H1 (cell line): ENCODE data around the gene HLA-G. TPM values are rescaled to one million over a fixed set of nuclear protein-coding genes. Genes with fewer than 3 reads are reported as not detected.

Experiments
- CTCF ChIA-PET: fragments of 300-600 bp; sonication (Branson Sonifier 250); formaldehyde crosslinking; loops from one replicate; lab custom pipeline; 2021; ENCODE audit not compliant: partially characterized antibody; lab: Charles Lee
- POLR2A ChIA-PET: fragments of 300-600 bp; sonication (Branson Sonifier 250); formaldehyde crosslinking; loops from one replicate; lab custom pipeline; 2021; ENCODE audit warnings: inconsistent platforms; ENCODE audit not compliant: partially characterized antibody; lab: Charles Lee
- DNase-seq, 2 experiments: peaks; one replicate each; pipeline versions ENCODE4 v3.0.0 to v3.0.0-alpha.2; 2010 to 2022; ENCODE audit warnings: low spot score in 2 of 2, low read depth in 1 of 2, mixed read lengths in 1 of 2
- FAIRE-seq: peaks from 2 replicates; lab custom pipeline; 2011; peaks lifted over from hg19 to GRCh38; lab: Jason Lieb, UNC
- H2AFZ ChIP-seq: 2 replicates; pipeline ENCODE4 v1.8.1; 2012; ENCODE audit warnings: low read length, inconsistent platforms
- H2AK5ac ChIP-seq: 2 replicates; pipeline ENCODE4 v1.6.1; 2013; ENCODE audit warnings: low read depth, low read length
- H2BK120ac ChIP-seq: replicated peaks from 2 replicates; pipeline ENCODE3; 2013; ENCODE audit warnings: low read depth, low read length, inconsistent platforms
- H2BK12ac ChIP-seq: 2 replicates; pipeline ENCODE4 v1.6.1; 2013; ENCODE audit warnings: low read depth, low read length
- H2BK15ac ChIP-seq: 2 replicates; pipeline ENCODE4 v1.6.1; 2013; ENCODE audit warnings: low read length
- H2BK20ac ChIP-seq: 2 replicates; pipeline ENCODE4 v1.6.1; 2013; ENCODE audit warnings: low read length
- H2BK5ac ChIP-seq: 2 replicates; pipeline ENCODE4 v1.6.1; 2013; ENCODE audit warnings: low read depth, low read length
- H3K14ac ChIP-seq: 2 replicates; pipeline ENCODE4 v1.6.1; 2013; ENCODE audit warnings: inconsistent platforms; ENCODE audit not compliant: insufficient read length
- H3K18ac ChIP-seq: 2 replicates; pipeline ENCODE4 v1.6.1; 2013; ENCODE audit warnings: low read length; ENCODE audit errors: extremely low read depth
- H3K23ac ChIP-seq: 2 replicates; pipeline ENCODE4 v1.6.1; 2013; ENCODE audit warnings: inconsistent platforms; ENCODE audit not compliant: insufficient read length
- H3K23me2 ChIP-seq: 2 replicates; pipeline ENCODE4 v1.6.1; 2013; ENCODE audit warnings: low read depth, low read length
- H3K27ac ChIP-seq: 2 replicates; pipeline ENCODE4 v1.6.1; 2011; ENCODE audit warnings: low read depth, low read length, inconsistent platforms
- H3K27me3 ChIP-seq, 4 experiments: replicated peaks in 1 of 4; 1 replicate in 1 of 4; 2 replicates in 3 of 4; pipeline versions ENCODE4 v1.6.1 to v1.8.1; 2011 to 2013; ENCODE audit warnings: low read length in 3 of 4, mild to moderate bottlenecking in 3 of 4, inconsistent platforms in 2 of 4, mixed read lengths in 2 of 4, moderate library complexity in 1 of 4; ENCODE audit not compliant: control insufficient read depth in 3 of 4, insufficient read depth in 3 of 4; ENCODE audit errors: extremely low read depth in 1 of 4
- H3K36me3 ChIP-seq, 4 experiments: 2 replicates each; pipeline versions ENCODE4 v1.6.1 to v1.8.1; 2011 to 2013; ENCODE audit warnings: mild to moderate bottlenecking in 4 of 4, low read length in 3 of 4, moderate library complexity in 2 of 4, control low read depth in 1 of 4, inconsistent platforms in 1 of 4; ENCODE audit not compliant: insufficient read depth in 4 of 4, control insufficient read depth in 2 of 4
- H3K4ac ChIP-seq: replicated peaks from 2 replicates; pipeline ENCODE3; 2013; ENCODE audit warnings: low read length, low read depth, mixed read lengths, inconsistent platforms; ENCODE audit not compliant: insufficient read length
- H3K4me1 ChIP-seq, 4 experiments: replicated peaks in 1 of 4; 1 replicate in 1 of 4; 2 replicates in 3 of 4; pipeline versions ENCODE4 v1.6.1 to v1.8.1; 2011 to 2013; ENCODE audit warnings: low read length in 3 of 4, inconsistent platforms in 2 of 4, mixed read lengths in 1 of 4; ENCODE audit not compliant: insufficient read depth in 4 of 4, control insufficient read depth in 3 of 4
- H3K4me2 ChIP-seq, 2 experiments: 2 replicates each; pipeline versions ENCODE4 v1.6.1 to v1.8.1; 2011 to 2013; ENCODE audit warnings: low read depth in 2 of 2, low read length in 2 of 2, control low read depth in 1 of 2, inconsistent platforms in 1 of 2, mild to moderate bottlenecking in 1 of 2; ENCODE audit not compliant: insufficient read depth in 1 of 2
- H3K4me3 ChIP-seq, 4 experiments: fragments of 200-600, 300-600 bp in 1 of 4; sonication (generic), shearing (Covaris generic), sonication (Bioruptor Twin) in 1 of 4; 2 replicates each; pipeline versions ENCODE4 v1.5.1 to v1.8.1; 2011 to 2016; ENCODE audit warnings: low read length in 4 of 4, low read depth in 3 of 4, control low read depth in 2 of 4, inconsistent platforms in 2 of 4, mild to moderate bottlenecking in 2 of 4, mixed read lengths in 1 of 4, moderate library complexity in 1 of 4; ENCODE audit not compliant: insufficient read depth in 2 of 4; ENCODE audit errors: extremely low read depth in 1 of 4
- H3K56ac ChIP-seq: replicated peaks from 2 replicates; pipeline ENCODE3; 2013; ENCODE audit warnings: low read depth, mild to moderate bottlenecking, mixed read lengths, low read length, inconsistent platforms; ENCODE audit not compliant: insufficient read length
- H3K79me1 ChIP-seq: 2 replicates; pipeline ENCODE4 v1.6.1; 2013; ENCODE audit warnings: low read depth, low read length, control low read depth
- H3K79me2 ChIP-seq, 2 experiments: 2 replicates each; pipeline versions ENCODE4 v1.6.1 to v1.8.1; 2012 to 2013; ENCODE audit warnings: low read length in 2 of 2, mild to moderate bottlenecking in 2 of 2, inconsistent platforms in 1 of 2; ENCODE audit not compliant: insufficient read depth in 2 of 2, control insufficient read depth in 1 of 2
- H3K9ac ChIP-seq, 4 experiments: replicated peaks in 1 of 4; 1 replicate in 1 of 4; 2 replicates in 3 of 4; pipeline versions ENCODE4 v1.6.1 to v1.8.1; 2011 to 2013; ENCODE audit warnings: low read depth in 3 of 4, low read length in 3 of 4, control low read depth in 2 of 4, mild to moderate bottlenecking in 2 of 4, moderate library complexity in 2 of 4, inconsistent platforms in 1 of 4; ENCODE audit errors: extremely low read depth in 1 of 4
- H3K9me3 ChIP-seq, 2 experiments: 2 replicates each; pipeline versions ENCODE4 v1.6.1 to v1.8.1; 2012 to 2013; ENCODE audit warnings: mild to moderate bottlenecking in 2 of 2, moderate library complexity in 2 of 2, control low read depth in 1 of 2, inconsistent platforms in 1 of 2, low read depth in 1 of 2, low read length in 1 of 2, mixed read lengths in 1 of 2; ENCODE audit not compliant: insufficient read depth in 2 of 2
- H4K20me1 ChIP-seq, 2 experiments: replicated peaks in 1 of 2; 2 replicates each; pipeline versions ENCODE3 to v1.8.1; 2011 to 2013; ENCODE audit warnings: inconsistent platforms in 2 of 2, low read length in 2 of 2, mild to moderate bottlenecking in 1 of 2; ENCODE audit not compliant: insufficient read depth in 2 of 2, control insufficient read depth in 1 of 2
- H4K5ac ChIP-seq: 2 replicates; pipeline ENCODE4 v1.6.1; 2013; ENCODE audit warnings: low read length, low read depth, mixed read lengths, inconsistent platforms; ENCODE audit not compliant: insufficient read length
- H4K8ac ChIP-seq: 2 replicates; pipeline ENCODE4 v1.8.0; 2013; ENCODE audit warnings: mild to moderate bottlenecking, moderate library complexity, low read length, inconsistent platforms; ENCODE audit not compliant: insufficient read depth; ENCODE audit errors: extremely low read depth
- H4K91ac ChIP-seq: replicated peaks from 2 replicates; pipeline ENCODE3; 2013; ENCODE audit warnings: low read length, mixed read lengths, inconsistent platforms; ENCODE audit not compliant: insufficient read length
- CHD1 ChIP-seq: IDR thresholded peaks from 2 replicates; pipeline ENCODE4 v1.6.1; 2012; ENCODE audit warnings: low read depth, low read length, improper control_type of control experiment
- EGR1 ChIP-seq: IDR thresholded peaks from 2 replicates; pipeline ENCODE4 v1.6.1; 2011; ENCODE audit warnings: low read depth, low read length, borderline replicate concordance
- GTF2F1 ChIP-seq: IDR thresholded peaks from 2 replicates; pipeline ENCODE4 v1.6.1; 2012; ENCODE audit warnings: low read depth, low read length, improper control_type of control experiment, borderline replicate concordance
- HDAC2 ChIP-seq, 2 experiments: fragments of 300-600 bp in 1 of 2; sonication (generic) in 1 of 2; IDR thresholded peaks; 2 replicates each; pipeline ENCODE4 v1.6.1; 2011 to 2012; ENCODE audit warnings: low read depth in 2 of 2, low read length in 2 of 2, mild to moderate bottlenecking in 2 of 2, moderate library complexity in 2 of 2, borderline replicate concordance in 1 of 2, inconsistent platforms in 1 of 2
- RAD21 ChIP-seq, 2 experiments: IDR thresholded peaks in 1 of 2; conservative IDR thresholded peaks in 1 of 2; 2 replicates each; pipeline ENCODE4 v1.6.1; 2011; ENCODE audit warnings: low read depth in 2 of 2, low read length in 2 of 2, improper control_type of control experiment in 1 of 2, inconsistent platforms in 1 of 2, mild to moderate bottlenecking in 1 of 2, moderate library complexity in 1 of 2
- RNF2 ChIP-seq: fragments of 200-900, 300-1000 bp; sonication (generic); IDR thresholded peaks from 2 replicates; pipeline ENCODE4 v1.7.1; 2016; ENCODE audit warnings: borderline replicate concordance, low read depth, mild to moderate bottlenecking, antibody characterized with exemption, low read length; ENCODE audit not compliant: poor library complexity, severe bottlenecking; ENCODE audit errors: missing control alignments
- SIX5 ChIP-seq: IDR thresholded peaks from 2 replicates; pipeline ENCODE4 v1.6.1; 2011; ENCODE audit warnings: mild to moderate bottlenecking, low read depth, low read length
- WGBS, 2 experiments: shearing (Covaris generic) in 1 of 2; methylation state at CpG; one replicate each; pipeline versions ENCODE4 v1.1.6 to v1.1.7; 2013 to 2015; ENCODE audit warnings: low lambda C conversion rate in 2 of 2, mixed read lengths in 2 of 2, inconsistent platforms in 1 of 2, low coverage in 1 of 2, missing lambda C conversion rate in 1 of 2; ENCODE audit not compliant: insufficient replicate concordance in 2 of 2, insufficient coverage in 1 of 2, insufficient read length in 1 of 2; ENCODE audit errors: extremely low coverage in 1 of 2, missing lambda C conversion rate in 1 of 2; 5-methylcytosine and 5-hydroxymethylcytosine counted together
- polyA plus RNA-seq, 7 experiments: library from polyadenylated mRNA; depleted of rRNA in 3 of 7; stranded (reverse) in 5 of 7; unstranded in 2 of 7; fragments of >200 nt in 5 of 7; fragments of 200-250 nt in 2 of 7; gene quantifications; 1 replicate in 5 of 7; 2 replicates in 1 of 7; 4 replicates in 1 of 7; pipeline versions ENCODE4 v1.2.1 to v1.2.3, GENCODE V29; 2011 to 2013; ENCODE audit warnings: missing spikeins in 2 of 7, mixed read lengths in 2 of 7
- total RNA-seq: library from RNA; stranded (reverse); fragmentation: NEBNext Ultra II Directional; extraction: Animal tissue kit (Norgen Biotek cat#: 25700); gene quantifications from 2 replicates; pipeline ENCODE4 v1.2.1, GENCODE V29; 2021

Gene HLA-G
- total and polyA plus RNA-seq, 2 of the 8 experiments (the other 6 are each of a cell fraction or from before 2014, with no cell fraction given) = 3.2 to 4.8 TPM

DNA sequence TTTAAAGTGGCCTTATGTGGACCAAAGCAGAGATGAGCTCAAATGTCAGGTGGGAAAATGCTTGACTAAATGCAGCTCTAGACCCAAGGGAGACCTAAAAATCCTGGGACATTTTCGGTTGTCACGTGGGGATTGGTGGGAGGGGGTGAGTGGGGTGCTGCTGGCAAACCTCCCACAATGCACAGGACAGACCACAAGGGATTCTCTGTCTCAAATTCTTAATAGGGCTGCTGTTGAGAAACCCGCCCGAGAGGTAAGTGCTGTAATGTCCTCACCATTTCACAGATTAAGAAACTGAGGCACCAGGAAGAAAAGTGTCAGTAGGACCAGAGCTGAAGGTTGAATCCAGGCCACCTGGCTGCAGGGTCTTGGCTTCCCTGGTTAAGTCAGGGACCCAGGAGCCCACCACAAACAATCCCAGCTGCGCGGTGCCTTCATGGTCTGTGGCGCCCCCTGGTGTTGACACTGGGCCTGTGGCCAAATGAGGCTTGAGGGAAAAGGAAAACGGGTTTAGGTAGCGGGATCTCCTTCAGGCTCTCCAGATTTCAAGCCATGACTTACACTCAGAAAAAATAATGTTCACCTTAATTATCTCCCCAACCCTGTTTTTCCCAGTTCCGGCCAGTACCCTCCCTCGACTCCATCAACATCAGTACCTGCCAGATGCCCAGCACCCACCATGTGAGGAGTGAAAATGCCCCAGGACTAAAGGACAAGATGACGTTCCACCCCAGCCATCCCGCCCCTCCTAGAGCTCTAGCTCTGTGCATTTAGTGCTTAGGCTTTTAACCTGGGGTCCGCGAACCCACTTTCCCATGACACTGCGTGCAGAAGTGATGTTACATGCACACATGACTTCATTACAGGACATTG is 7.2 kb downstream of the HLA-G start:
- Histone ChIP-seq H2BK15ac (no peak overlapping the region), H4K8ac (no peak overlapping the region), H2BK5ac (no peak overlapping the region), H3K18ac (no peak overlapping the region; the same call in 1 of the 2 replicates), H4K5ac (no peak overlapping the region), H3K14ac (no peak overlapping the region), H2BK20ac (no peak overlapping the region), H2BK120ac (no peak overlapping the region), H3K36me3 (no peaks in the 10 kb centered on the region), H3K4me2 (no peak overlapping the region), H3K79me2 (no peaks in the 10 kb centered on the region), H3K4ac (no peak overlapping the region), H4K91ac (no peak overlapping the region), H2AFZ (peak overlapping the region; percentile 73; the same call in 1 of the 2 replicates), H3K4me3 (no peak overlapping the region), H3K23me2 (no peaks in the 10 kb centered on the region), H2BK12ac (no peak overlapping the region), H3K23ac (no peak overlapping the region), H2AK5ac (no peak overlapping the region), H3K4me1 (no peaks in the 10 kb centered on the region), H3K9me3 (no peaks in the 10 kb centered on the region), H3K27me3 (peaks cover 0 to 5% (median under 1%) of the 10 kb centered on the region in 4 experiments; a peak in 3 of 7 replicates), H3K79me1 (no peaks in the 10 kb centered on the region), H3K27ac (no peak overlapping the region), H3K56ac (no peak overlapping the region), H4K20me1 (no peaks in the 10 kb centered on the region), H3K9ac (no peak overlapping the region)
- FAIRE-seq = peak; percentile 72
- DNase-seq = peak in 1 of 2 experiments; percentile 94
- POLR2A ChIA-PET = interaction anchor here (1.0 to 1.9 kb wide), 4 partner anchors 8 to 97 kb away, joined by 3 to 9 read pairs (median 4); no protein-coding TSS in a partner anchor
- CTCF ChIA-PET = interaction anchor here (0.6 to 4.6 kb wide), 45 partner anchors 10 to 477 kb away, joined by 3 to 100 read pairs (median 5); no protein-coding TSS in a partner anchor
- WGBS, 2 experiments = 44% methylated on average over 16 of the region's 16 CpGs; no CpG with 5 or more reads in 1 of the 2 experiments
- no peak for TF ChIP-seq SIX5
- no peak for TF ChIP-seq HDAC2 (IDR thresholded peaks at IDR 0.05; ENCODE audit: borderline replicate concordance in 1 of 2, low read depth in 2 of 2, low read length in 2 of 2)
- no peak for TF ChIP-seq GTF2F1
- no peak for TF ChIP-seq EGR1
- no peak for TF ChIP-seq RNF2
- TF ChIP-seq RAD21 (IDR thresholded peaks at IDR 0.05 in 1 of 2, conservative IDR thresholded peaks at IDR 0.05 in 1 of 2; ENCODE audit: low read depth in 2 of 2, low read length in 2 of 2) = peak; percentile 95 to 98
- TF ChIP-seq CHD1 = no peak
